Renal cortical epithelial cell (primary cell): ENCODE results near the gene CD1D. TPM values are rescaled to one million over a fixed set of nuclear protein-coding genes. Genes with fewer than 3 reads are reported as not detected.
"Not testable (repeated sequence)": the region's sequence is repeated elsewhere in the genome, so short reads cannot be mapped to it uniquely, and the experiment has no call there.

Experiments used
- DNase-seq: peaks from one replicate; pipeline ENCODE4 v3.0.0-alpha.2; 2011; ENCODE audit warnings: low read depth
- total RNA-seq: library from RNA; depleted of rRNA; stranded (reverse); fragments of >200 nt; gene quantifications from 2 replicates; pipeline ENCODE4 v1.2.3, GENCODE V29; 2014

CD1D gene
- total RNA-seq: 0.75 and 1.4 TPM in 2 replicates

DNA sequence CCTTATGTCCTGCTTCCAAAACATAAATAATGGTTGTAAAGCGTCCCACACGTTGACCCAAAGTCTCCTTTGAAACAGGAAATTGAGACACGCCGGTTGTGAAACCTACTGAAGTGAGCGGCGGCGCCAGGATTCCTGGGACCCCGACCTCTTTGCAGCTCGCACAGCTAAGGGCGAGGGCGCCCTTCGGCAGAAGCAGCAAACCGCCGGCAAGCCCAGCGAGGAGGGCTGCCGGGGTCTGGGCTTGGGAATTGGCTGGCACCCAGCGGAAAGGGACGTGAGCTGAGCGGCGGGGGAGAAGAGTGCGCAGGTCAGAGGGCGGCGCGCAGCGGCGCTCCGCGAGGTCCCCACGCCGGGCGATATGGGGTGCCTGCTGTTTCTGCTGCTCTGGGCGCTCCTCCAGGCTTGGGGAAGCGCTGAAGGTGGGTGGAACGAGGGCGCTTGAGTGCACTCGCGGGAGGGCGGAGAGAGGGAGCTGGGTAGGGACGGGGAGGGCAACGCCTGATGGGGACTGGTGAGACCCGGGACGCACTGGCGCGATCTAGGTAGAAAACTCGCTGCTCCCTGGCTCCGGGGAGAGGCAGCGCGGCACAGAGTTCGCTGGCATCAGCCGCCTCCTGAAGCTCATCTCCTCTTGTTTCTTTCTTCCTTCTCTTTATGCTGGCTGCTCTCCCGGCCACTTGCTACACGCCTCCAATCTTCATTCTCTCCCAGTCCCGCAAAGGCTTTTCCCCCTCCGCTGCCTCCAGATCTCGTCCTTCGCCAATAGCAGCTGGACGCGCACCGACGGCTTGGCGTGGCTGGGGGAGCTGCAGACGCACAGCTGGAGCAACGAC, at the start of gene CD1D:
CD1D (plus strand) TSS at position 155 of the 836 bp plus-strand sequence; CDS start at position 362, 207 bp downstream.
- DNase-seq: peak; percentile 15

DNA sequence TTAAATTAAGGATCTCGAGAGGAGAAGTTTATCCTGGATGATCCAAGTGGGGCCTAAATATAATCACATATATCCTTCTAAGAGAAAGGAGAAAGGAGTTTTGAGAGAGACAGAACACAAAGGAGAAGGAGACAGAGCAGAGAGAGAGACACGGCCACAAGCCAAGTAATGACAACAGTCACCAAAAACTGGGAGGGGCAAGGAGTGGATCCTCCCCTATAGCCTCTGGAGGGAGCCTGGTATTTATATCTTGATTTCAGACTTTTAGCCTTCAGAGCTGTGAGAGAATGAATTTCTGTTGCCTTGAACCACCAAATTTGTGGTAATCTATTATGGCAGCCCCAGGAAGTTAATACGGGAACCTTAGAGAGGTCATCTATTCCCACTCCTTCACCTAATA, 49.5 kb upstream of the CD1D start:
- no peak for DNase-seq

DNA sequence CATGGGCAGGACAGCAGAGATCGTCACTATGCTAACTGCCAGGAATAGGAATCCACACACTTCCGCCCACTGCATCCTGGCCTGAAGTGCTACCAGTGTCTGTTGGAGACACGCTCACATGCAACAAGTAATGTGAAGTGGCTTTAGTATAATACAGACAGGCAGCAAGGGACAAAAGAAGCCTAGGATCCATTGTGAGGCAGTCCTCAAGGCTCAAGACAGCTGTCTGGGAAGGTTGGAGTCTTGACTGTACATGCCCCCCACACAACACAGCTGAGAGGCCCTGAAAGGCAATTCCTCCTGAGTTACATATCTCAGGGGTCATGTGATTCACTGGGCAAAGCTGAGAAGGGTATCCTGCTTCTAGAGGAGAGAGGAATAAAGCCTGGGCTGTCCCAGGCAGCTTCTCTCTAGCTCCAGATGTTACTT, 39.9 kb upstream of the CD1D start:
- DNase-seq: no peak

DNA sequence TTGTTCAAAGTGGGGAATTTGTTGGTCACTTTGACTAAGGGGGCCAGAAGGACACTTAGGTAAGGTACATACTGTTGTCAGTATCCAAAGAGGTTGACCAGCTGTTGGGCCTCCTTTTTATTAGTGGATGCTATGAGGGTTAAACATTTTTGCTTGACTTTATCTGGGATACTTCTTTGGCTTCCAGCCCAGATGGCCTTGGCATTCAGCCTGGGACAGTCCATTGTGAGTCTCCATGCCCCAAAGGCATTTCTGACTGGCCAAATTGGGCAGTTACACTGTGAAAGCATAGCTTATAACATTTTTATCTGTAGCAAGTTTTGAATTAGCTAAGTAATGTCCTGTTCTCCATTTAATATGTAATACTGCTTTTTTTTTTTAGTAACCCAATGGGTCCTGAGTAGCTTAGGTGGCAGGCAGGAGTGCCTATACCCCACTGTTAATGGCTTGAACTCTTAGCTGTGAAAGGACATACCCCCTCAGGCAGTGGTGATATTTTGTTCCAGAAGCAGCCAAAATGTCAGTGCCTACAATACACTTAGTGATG, 35.4 kb upstream of the CD1D start:
- DNase-seq: peak; percentile 68

DNA sequence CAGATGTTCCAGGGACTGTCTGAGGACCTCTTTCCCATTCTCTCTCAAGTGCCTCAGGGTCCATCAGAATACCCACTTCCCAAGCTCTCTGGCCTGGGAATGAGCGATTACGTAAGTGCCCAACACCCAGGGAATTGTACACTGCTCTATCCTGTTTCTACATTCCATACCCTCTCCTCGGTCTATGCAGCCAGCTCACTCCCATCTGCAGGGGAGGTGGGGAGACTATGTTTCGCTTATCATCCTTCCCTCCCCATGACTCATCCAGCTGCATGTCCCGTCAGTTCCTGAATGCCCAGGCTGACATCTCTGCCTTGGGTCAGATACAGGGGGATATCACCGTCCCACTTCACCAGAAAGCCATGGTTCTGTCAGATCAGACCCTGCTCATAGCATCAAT, 34.5 kb upstream of the CD1D start:
- DNase-seq: peak; percentile 2

DNA sequence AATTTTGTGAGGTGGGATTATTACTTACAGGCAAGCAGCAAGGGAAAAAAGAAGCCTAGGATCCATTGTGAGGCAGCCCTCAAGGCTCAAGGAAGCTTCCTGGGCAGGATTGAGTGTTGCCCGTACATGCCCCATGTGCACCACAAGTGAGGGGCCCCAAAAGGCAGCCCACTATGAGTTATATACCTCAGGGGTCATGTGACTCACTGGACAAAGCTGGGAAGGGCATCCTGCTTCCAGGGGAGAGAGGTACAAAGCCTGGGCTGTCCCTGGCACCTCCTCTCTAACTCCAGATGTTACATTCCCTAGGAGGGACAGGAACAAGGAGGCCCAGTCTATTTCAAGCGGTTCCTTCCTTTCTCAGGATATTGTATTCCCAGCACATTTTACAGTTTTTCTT, 34.0 kb upstream of the CD1D start:
- no peak for DNase-seq

DNA sequence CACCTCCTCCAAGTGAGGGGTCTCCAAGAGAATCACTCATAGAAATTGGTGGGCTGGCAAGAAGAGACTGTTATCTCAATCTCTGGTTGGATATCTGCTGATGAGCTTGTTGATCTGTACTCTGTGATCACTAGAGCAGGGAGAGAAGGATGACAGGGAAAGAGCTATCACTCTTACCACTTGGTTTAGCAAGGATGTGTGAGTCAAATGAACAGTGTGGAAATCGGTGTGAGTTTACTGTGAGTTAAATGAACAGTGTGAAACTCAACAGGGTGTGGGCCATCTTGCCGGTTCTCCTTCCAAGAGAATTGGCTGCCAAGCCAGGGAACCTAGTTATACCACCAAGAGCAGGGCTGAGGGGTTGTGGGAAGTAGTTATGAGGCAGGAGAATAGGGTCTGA, 33.3 kb upstream of the CD1D start:
- peak; percentile 54 for DNase-seq

DNA sequence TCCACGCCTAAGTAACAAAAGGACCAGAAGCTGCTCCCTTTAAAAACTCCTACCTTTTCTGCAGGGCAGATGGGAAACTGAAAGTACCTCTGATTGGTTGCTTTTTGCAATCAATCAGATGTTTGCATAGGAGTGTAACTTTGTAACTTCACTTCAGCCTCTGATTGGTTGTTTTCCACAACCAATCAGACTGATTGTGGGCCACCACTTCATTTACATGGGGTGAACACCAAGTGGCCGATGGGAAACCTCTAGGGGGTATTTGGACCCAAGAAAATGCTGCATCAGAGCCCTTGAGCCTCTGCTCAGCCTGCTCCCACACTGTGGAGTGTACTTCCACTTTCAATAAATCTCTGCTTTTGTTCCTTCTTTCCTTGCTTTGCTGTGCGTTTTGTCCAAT, 32.8 kb upstream of the CD1D start:
- DNase-seq: no peak

DNA sequence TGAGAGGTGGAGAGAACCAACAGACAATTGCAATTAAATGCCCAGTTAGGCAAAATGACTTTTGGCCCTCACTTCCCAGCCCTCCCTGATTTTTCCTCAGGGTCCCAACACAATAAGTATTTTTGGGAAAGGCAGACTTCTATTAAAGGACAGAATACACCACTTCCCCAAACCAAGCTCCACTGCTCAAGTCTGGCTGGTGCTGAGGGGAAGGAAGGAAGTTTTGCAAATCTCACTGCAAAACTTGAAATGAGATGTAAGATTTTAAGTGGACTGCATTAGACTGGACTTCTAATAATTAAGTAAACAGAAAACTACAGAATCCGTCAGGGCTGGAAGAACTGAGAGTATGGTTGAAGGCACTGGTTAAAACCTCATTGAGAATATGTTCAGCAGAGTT, 32.2 kb upstream of the CD1D start:
- no peak for DNase-seq

DNA sequence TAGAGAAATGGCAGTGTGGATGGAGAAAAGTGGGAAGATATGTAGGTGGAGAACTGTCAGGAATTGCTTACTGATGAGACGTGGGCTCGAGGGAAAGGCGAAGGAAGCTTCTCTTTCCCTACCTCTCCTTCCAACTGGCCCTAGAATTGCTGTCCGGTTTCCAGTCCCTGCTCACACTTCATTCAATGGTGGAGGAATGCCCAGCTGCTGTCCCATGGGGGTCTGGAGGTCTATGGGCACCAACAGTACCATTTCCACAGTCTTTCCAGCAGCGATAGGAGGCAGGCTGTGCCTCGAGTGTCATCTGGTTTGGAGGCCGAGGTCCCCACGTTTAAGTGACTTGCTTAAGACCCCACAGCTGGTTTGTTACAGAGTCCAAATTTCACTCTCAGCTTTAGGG, 31.5 kb upstream of the CD1D start:
- no peak for DNase-seq

DNA sequence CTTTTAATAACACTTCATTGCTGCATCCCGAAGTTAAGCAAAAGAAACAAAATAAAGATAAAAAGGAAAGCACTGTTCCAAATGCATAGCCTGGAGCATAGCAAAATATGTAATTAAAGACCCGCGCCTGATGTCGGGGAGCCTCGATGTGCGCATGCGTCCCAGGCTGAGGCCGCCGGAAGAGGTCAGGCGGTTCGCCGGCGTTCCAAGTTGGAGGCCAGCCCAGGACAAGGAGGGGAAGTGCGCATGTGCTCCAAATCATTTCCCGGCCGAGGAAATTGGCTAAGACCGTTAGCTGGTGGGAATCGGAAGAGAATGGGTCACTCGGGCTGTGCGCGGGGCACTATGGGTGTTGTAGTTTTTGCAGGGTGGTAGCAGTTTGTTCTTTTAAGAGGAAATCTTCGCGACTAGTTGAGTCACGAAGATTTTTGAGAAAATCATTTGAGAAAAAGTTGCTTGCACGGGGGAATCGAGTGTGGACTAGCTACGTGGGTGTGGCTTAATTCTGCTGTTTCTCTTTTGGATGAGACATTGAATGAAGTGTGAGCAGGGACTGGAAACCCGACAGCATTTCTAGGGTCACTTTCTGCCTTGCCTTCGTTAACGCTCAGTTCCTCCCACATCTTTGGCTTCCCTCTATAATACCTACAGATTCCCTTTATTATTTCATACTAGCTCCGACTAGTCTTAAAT, 31.0 kb upstream of the CD1D start:
- peak; percentile 92 for DNase-seq

DNA sequence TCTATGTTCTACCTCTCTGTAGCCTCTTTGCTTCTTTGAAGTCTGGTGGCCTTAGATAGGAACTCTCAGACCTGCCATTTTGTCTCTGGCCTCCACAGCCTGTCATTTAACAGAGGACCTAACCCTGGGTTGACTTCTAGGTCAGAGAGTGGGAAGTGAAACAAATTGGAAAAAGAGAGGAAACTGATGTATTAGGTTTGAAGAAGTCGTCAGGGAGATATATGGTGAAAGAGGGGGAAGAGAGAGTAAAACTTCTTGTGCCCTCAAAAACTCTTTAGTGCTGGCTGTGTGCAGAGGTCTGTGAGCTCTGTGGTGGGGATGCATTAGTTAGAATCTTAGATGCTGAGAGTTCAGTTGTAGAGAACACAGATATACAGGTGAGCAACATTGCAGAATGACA, 30.2 kb upstream of the CD1D start:
- no peak for DNase-seq

DNA sequence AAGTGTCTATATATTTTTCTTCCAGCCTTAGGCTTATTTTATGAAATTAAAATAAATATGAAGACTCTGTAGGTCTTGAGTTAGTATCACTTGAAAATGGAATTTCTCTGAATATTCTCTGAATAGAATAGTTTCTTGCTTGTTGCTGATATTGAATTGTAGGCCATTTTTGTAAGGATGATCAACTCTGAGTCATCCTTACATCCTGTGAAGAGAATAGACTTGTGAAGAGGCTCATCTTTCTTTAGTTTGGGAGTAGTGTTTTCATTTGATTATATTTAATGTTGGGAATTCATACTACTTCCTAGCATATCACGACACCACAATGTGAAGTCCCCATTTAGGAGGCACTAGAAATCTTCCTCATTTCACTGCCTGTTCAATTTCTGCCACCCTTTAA, 27.5 kb upstream of the CD1D start:
- DNase-seq: peak; percentile 7

DNA sequence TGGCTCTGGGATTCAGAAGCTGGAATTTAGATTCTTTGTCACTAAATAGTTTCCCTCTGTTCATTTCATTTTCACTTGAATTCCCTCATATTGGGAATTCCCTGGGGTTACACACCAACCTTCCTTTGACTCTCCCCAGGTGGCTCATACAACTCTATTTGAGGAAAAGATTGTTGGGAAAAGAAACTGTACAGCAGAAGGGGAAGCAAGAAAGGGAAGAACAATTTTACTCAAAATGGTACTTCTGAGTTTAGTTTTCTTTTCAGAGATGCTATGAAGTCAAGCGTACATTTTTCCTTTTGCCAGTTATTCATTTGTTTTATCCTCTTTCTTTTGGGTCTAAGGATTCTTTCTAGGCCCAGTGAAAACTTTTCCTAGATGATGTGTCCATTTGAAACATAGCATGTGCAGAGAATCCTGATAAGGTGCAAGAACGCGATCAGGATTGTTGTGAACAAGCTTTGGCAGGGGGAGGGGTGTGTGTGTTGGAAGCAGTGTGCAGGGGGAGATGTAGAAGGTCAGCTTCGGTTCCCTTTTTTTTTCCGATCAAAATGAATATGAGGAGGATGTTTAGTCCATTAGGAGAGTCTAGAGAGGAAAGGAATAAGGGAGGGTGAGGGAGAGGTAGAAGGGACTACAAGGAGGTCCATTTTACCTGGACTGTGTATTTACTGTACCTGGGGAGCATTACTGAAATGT, 26.8 kb upstream of the CD1D start:
- DNase-seq: no peak

DNA sequence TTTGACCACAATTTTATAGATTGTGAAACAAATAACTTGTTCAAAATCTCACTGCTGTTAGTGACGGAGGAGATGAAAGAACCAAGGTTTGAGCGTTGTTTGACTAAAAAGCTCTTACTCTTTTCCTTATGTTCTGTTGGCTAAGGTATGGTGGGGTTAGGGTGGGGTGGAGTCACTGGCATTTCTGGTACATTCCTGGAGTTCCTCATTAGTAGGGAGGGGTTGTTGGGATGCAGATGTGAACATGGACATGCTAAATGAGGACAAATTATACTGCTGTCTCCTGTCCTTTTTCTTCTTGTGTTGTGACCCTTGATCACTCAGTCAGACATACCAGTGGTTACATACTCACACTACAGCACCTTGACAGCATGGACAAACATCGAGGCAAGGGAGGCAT, 26.2 kb upstream of the CD1D start:
- no peak for DNase-seq

DNA sequence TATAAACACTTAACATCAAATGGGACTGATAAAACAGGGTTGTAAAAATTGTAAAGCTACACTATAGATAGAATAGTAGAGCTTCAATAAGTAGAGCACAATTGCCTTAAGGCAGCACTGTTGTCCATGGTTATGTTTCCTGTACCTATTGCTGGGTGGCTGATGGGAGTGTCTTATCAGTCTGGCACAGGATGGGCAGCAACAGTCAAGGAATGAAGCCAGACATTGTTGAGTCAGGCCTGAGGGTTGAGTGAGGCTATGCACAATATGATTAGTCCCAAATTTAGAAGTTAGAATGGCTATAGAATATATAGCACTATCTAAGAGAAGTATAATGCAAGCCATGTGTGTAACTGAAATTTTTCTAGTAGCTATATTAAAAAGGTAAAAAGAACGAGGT, 25.0 kb upstream of the CD1D start:
- DNase-seq: no peak

DNA sequence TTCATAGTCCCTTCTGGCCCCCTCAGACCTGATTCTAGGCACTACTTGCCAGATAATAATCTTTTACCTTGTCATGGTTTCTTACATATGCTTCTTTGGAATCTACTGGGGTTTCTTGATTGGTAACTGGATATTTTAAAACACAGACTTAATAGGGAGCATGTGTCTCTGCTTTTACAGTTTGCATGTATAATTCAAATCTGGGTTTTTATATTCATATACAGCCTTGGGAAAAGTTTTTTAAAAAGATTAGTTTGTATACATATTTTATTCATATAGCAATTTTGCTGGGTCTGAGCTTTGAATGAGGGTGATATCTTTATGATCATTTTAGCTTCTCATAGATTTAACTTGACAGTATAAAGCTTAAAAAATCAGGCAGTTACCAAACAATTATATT, 21.1 kb upstream of the CD1D start:
- no peak for DNase-seq

DNA sequence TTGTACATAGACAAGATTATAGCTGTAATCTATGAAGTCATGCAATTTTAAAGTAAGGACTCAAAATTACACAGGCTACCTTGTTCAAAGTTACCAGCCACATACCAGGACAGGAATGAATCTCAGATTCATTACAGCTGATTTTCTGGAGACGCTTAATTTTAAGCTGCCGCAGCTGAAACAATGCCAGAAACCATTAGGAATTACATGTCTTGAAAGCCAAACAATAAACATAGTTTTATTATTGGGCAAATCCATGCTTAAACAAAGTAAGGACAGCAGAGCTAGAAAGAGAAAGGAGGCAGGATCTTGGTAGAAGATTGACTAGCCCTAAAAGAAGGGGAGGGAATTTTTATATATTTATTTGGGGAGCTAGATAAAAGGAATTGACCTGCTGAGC, 19.2 kb upstream of the CD1D start:
- DNase-seq: no peak

DNA sequence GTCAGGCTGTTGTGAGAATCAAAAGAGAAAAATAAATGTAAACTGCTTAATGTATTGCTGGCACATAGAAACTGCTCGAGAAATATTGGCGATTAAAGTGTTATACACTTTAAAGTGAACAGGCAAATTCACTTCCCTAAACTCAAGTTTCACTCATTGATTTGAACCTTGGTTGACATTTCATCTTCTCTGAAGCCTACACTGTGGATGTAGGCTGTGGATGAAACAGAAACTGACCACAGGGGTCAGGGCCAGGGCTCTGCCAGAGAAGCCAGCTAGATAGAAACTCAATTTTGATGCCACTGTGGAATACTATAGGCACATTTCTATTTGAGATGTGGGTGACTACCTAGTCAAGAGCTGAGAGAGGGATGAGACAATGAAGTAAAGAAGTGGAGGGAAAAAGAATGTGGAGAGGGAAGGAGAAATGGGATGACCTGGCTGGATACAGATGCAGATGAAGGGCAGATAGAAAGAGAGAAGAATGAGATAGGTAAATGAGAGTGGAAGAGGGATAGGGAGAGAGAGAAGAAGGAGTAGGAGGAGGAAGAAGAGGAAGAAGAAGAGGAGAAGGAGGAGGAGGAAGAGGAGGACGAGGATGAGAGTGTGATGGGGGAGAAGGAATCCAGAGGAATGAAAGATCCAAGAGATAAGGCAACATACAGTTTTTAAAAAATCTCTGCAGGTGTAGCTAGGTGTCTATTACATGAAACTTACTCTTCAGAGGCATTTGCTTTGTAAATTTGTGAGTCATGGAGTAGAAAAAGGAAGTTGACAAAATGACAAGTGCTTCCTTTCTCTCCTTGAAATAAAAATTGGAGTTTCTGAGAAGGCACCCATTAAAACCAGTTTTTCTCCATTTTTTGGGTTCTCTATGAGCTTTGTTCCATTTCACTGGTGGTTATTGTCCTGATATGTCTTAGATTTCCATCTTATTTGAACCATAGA, 17.4 kb upstream of the CD1D start:
- DNase-seq: no peak

DNA sequence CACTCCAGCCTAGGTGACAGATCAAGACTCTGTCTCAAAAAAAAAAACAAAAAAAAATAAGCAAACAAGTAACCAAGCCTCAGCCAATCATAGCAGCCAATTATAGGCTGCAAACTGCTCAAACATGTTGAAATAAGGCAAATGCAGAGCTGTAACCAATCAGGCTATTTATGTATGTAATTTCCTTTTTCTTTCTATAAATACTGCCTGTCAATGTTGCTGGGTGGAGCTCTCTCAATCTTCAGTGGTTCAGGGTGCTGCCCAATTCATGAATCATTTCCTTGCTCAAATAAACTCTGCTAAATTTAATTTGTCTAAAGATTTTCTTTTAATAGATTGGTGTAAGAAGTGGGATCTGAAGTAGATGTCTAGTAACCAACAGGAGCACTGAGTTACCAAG, 11.6 kb upstream of the CD1D start:
- DNase-seq: no peak

DNA sequence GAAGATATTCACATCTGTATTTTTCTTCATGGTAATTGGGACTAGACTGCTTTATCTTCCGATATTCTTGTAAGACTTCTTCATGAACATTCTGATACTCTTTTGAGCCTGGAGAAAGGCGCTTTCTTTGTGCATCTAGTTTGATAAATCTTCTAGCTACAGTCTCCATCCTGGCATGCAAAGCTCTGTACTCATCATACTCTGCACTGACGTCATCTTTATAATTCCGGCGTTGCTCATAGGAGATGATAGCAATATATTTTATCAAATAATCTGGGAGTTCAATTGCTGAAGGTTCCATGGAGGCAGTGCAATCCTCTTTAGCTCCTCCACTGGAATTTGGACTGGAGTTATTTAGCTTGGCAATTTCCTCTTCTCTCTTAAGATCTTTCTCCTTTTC, 4.8 kb upstream of the CD1D start:
- not testable (repeated sequence) for DNase-seq
